ENCODE results near the gene GRIN2A.

Gene GRIN2A

GRCh38 chr16:9847146-9847545 lies 335.1 kb downstream of the GRIN2A start:
- Histone ChIP-seq H3K27ac (ENCODE audit: low read length) (no peak overlapping the region), H3K36me3 (ENCODE audit: control insufficient read depth in 2 of 2, insufficient read depth in 2 of 2, low read length in 2 of 2) (no peaks in the 10 kb centered on the region), H3K9me3 (ENCODE audit: control insufficient read depth in 2 of 2, low read length in 2 of 2) (no peaks in the 10 kb centered on the region)

GRCh38 chr16:9846362-9847099 lies 335.7 kb downstream of the GRIN2A start:
- no peak overlapping the region for H3K9ac ChIP-seq (ENCODE audit: low read length in 2 of 2)
- H3K9me3 ChIP-seq (ENCODE audit: control insufficient read depth in 2 of 2, low read length in 2 of 2), result no peaks in the 10 kb centered on the region
- H3K27ac ChIP-seq (ENCODE audit: low read length), result no peak overlapping the region
- no peaks in the 10 kb centered on the region for H3K4me1 ChIP-seq (ENCODE audit: control insufficient read depth, insufficient read depth, low read length)
- H3K36me3 ChIP-seq (ENCODE audit: control insufficient read depth in 2 of 2, insufficient read depth in 2 of 2, low read length in 2 of 2), result no peaks in the 10 kb centered on the region
- no peak overlapping the region for H3K4me3 ChIP-seq (ENCODE audit: low read length in 2 of 2)
- no peaks in the 10 kb centered on the region for H3K27me3 ChIP-seq (ENCODE audit: control insufficient read depth in 1 of 2, insufficient read depth in 2 of 2, low read length in 2 of 2)

More at GRCh38 chr16:9847146-9847545, 335.1 kb downstream of the GRIN2A start:
- no peaks in the 10 kb centered on the region for H3K27me3 ChIP-seq (ENCODE audit: control insufficient read depth in 1 of 2, insufficient read depth in 2 of 2, low read length in 2 of 2)
- no peak overlapping the region for H3K4me3 ChIP-seq (ENCODE audit: low read length in 2 of 2)
- H3K4me1 ChIP-seq (ENCODE audit: control insufficient read depth, insufficient read depth, low read length), result no peaks in the 10 kb centered on the region
- H3K9ac ChIP-seq (ENCODE audit: low read length in 2 of 2), result no peak overlapping the region

GRCh38 chr16:9845661-9846361 lies 336.4 kb downstream of the GRIN2A start:
- H3K4me1 ChIP-seq (ENCODE audit: control insufficient read depth, insufficient read depth, low read length), result no peaks in the 10 kb centered on the region

GRCh38 chr16:9844361-9844760 lies 337.9 kb downstream of the GRIN2A start:
- Histone ChIP-seq H3K4me3 (ENCODE audit: low read length in 2 of 2) (no peak overlapping the region), H3K4me1 (ENCODE audit: control insufficient read depth, insufficient read depth, low read length) (no peaks in the 10 kb centered on the region)

More at GRCh38 chr16:9845661-9846361, 336.4 kb downstream of the GRIN2A start:
- H3K27ac ChIP-seq (ENCODE audit: low read length), result no peak overlapping the region
- H3K36me3 ChIP-seq (ENCODE audit: control insufficient read depth in 2 of 2, insufficient read depth in 2 of 2, low read length in 2 of 2), result no peaks in the 10 kb centered on the region
- H3K9me3 ChIP-seq (ENCODE audit: control insufficient read depth in 2 of 2, low read length in 2 of 2), result no peaks in the 10 kb centered on the region
- no peak overlapping the region for H3K9ac ChIP-seq (ENCODE audit: low read length in 2 of 2)
- H3K4me3 ChIP-seq (ENCODE audit: low read length in 2 of 2), result no peak overlapping the region
- H3K27me3 ChIP-seq (ENCODE audit: control insufficient read depth in 1 of 2, insufficient read depth in 2 of 2, low read length in 2 of 2), result no peaks in the 10 kb centered on the region

GRCh38 chr16:9843424-9844018 lies 338.7 kb downstream of the GRIN2A start:
- Histone ChIP-seq H3K4me1 (ENCODE audit: control insufficient read depth, insufficient read depth, low read length) (no peaks in the 10 kb centered on the region), H3K27me3 (ENCODE audit: control insufficient read depth in 1 of 2, insufficient read depth in 2 of 2, low read length in 2 of 2) (no peaks in the 10 kb centered on the region), H3K27ac (ENCODE audit: low read length) (no peak overlapping the region), H3K4me3 (ENCODE audit: low read length in 2 of 2) (no peak overlapping the region), H3K36me3 (ENCODE audit: control insufficient read depth in 2 of 2, insufficient read depth in 2 of 2, low read length in 2 of 2) (no peaks in the 10 kb centered on the region), H3K9me3 (ENCODE audit: control insufficient read depth in 2 of 2, low read length in 2 of 2) (no peaks in the 10 kb centered on the region), H3K9ac (ENCODE audit: low read length in 2 of 2) (no peak overlapping the region)

More at GRCh38 chr16:9844361-9844760, 337.9 kb downstream of the GRIN2A start:
- H3K27me3 ChIP-seq (ENCODE audit: control insufficient read depth in 1 of 2, insufficient read depth in 2 of 2, low read length in 2 of 2), result no peaks in the 10 kb centered on the region
- no peaks in the 10 kb centered on the region for H3K36me3 ChIP-seq (ENCODE audit: control insufficient read depth in 2 of 2, insufficient read depth in 2 of 2, low read length in 2 of 2)
- no peak overlapping the region for H3K27ac ChIP-seq (ENCODE audit: low read length)
- H3K9ac ChIP-seq (ENCODE audit: low read length in 2 of 2), result no peak overlapping the region
- no peaks in the 10 kb centered on the region for H3K9me3 ChIP-seq (ENCODE audit: control insufficient read depth in 2 of 2, low read length in 2 of 2)

- Histone ChIP-seq H3K4me1 (ENCODE audit: control insufficient read depth, insufficient read depth, low read length) (no peaks in the 10 kb centered on the region), H3K4me3 (ENCODE audit: low read length in 2 of 2) (no peak overlapping the region), H3K9ac (ENCODE audit: low read length in 2 of 2) (no peak overlapping the region), H3K27ac (ENCODE audit: low read length) (no peak overlapping the region), H3K27me3 (ENCODE audit: control insufficient read depth in 1 of 2, insufficient read depth in 2 of 2, low read length in 2 of 2) (no peaks in the 10 kb centered on the region), H3K36me3 (ENCODE audit: control insufficient read depth in 2 of 2, insufficient read depth in 2 of 2, low read length in 2 of 2) (no peaks in the 10 kb centered on the region), H3K9me3 (ENCODE audit: control insufficient read depth in 2 of 2, low read length in 2 of 2) (no peaks in the 10 kb centered on the region)
Observed at GRCh38 chr16:9840761-9841665, 341.2 kb downstream of the GRIN2A start.

- Histone ChIP-seq H3K27ac (ENCODE audit: low read length) (no peak overlapping the region), H3K9ac (ENCODE audit: low read length in 2 of 2) (no peak overlapping the region)
Observed at GRCh38 chr16:9837481-9837880, 344.7 kb downstream of the GRIN2A start.

GRCh38 chr16:9836118-9836736 lies 346.0 kb downstream of the GRIN2A start:
- Histone ChIP-seq H3K36me3 (ENCODE audit: control insufficient read depth in 2 of 2, insufficient read depth in 2 of 2, low read length in 2 of 2) (no peaks in the 10 kb centered on the region), H3K27ac (ENCODE audit: low read length) (no peak overlapping the region), H3K9me3 (ENCODE audit: control insufficient read depth in 2 of 2, low read length in 2 of 2) (no peaks in the 10 kb centered on the region), H3K27me3 (ENCODE audit: control insufficient read depth in 1 of 2, insufficient read depth in 2 of 2, low read length in 2 of 2) (no peaks in the 10 kb centered on the region), H3K9ac (ENCODE audit: low read length in 2 of 2) (no peak overlapping the region), H3K4me1 (ENCODE audit: control insufficient read depth, insufficient read depth, low read length) (no peaks in the 10 kb centered on the region), H3K4me3 (ENCODE audit: low read length in 2 of 2) (no peak overlapping the region)

More at GRCh38 chr16:9837481-9837880, 344.7 kb downstream of the GRIN2A start:
- Histone ChIP-seq H3K27me3 (ENCODE audit: control insufficient read depth in 1 of 2, insufficient read depth in 2 of 2, low read length in 2 of 2) (no peaks in the 10 kb centered on the region), H3K4me3 (ENCODE audit: low read length in 2 of 2) (no peak overlapping the region), H3K9me3 (ENCODE audit: control insufficient read depth in 2 of 2, low read length in 2 of 2) (no peaks in the 10 kb centered on the region), H3K36me3 (ENCODE audit: control insufficient read depth in 2 of 2, insufficient read depth in 2 of 2, low read length in 2 of 2) (no peaks in the 10 kb centered on the region), H3K4me1 (ENCODE audit: control insufficient read depth, insufficient read depth, low read length) (no peaks in the 10 kb centered on the region)

DNA sequence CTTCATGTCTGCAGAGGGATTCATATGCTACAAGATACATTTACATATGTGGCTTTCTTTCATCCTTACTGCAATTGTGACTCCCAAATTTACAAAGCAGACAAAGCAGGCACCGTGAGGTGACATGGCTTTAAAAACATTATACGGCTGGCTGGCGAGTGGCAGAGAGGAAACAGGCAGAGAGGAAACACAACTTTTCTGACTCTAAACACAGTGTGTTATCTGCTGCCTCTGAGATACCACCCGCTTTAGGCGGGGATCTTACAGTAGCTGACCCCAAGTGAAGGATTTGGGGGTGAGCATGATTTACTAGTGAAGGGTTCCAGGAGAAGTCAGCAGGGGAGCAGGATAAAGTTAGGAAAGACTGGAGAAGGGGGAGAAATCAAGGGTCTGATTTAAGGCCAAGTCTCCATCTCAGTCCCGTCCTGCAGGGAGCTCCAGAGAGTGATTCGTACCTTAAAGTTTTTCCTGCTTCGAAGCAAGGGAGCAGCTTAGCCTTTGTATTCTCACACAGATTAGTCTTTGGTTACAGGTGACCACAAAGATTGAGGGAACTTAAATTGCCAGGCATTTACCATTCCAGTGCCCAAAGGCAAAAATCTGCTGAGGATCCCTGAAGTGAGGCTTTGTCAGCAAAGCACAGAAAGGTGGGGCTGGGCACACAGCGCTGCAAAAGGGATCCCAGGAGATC lies 355.0 kb downstream of the GRIN2A start:
- Histone ChIP-seq H3K27me3 (ENCODE audit: control insufficient read depth in 1 of 2, insufficient read depth in 2 of 2, low read length in 2 of 2) (no peaks in the 10 kb centered on the region), H3K9ac (ENCODE audit: low read length in 2 of 2) (no peak overlapping the region), H3K4me1 (ENCODE audit: control insufficient read depth, insufficient read depth, low read length) (no peaks in the 10 kb centered on the region), H3K4me3 (ENCODE audit: low read length in 2 of 2) (no peak overlapping the region), H3K36me3 (ENCODE audit: control insufficient read depth in 2 of 2, insufficient read depth in 2 of 2, low read length in 2 of 2) (peaks cover 0 to 3% of the 10 kb centered on the region in 2 donors), H3K27ac (ENCODE audit: low read length) (no peak overlapping the region), H3K9me3 (ENCODE audit: control insufficient read depth in 2 of 2, low read length in 2 of 2) (no peaks in the 10 kb centered on the region)

All from stomach smooth muscle (tissue), 2 donors.